ENCODE measurements around the gene GTF2H4. TPM values are rescaled to one million over a fixed set of nuclear protein-coding genes. Genes with fewer than 3 reads are reported as not detected.

GTF2H4 gene
- total RNA-seq, 1 experiment from 2014 or later: 43.9 TPM

DNA sequence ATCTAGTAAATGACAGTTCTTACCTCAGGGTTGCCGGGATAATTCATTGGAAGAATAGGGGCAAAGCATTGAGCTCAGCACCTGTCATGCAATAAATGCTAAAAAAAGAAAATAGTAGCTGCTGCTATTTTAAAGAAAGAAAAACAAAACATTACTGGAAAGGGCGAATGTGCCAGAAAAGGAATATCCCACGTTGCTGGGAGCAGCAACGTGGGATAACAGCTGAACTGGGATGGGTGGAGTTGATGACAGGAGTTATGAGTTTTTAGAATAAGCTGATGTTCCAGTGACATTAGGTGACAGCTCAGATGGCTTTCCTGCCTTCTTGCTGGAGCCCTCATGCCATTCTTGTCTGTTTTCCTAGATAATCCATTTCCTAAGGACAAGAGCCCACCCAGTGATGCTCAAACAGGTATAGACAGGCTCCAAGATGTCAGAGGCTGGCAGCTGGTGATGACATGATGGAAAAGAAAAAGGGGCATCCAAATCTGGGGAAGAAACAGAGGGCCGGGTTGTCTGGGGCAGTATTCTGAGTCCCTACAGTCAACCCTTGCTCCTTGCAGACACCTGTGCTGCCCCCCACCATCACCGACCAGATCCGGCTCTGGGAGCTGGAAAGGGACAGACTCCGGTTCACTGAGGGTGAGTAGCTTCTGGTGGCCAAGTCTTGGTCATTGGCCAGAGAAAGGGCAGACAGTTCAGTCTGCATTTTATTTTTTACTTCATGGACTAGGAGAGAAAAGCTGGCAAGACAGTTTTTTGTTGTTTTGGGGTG, 4.9 kb downstream of the GTF2H4 start:
- Histone ChIP-seq H3K4me1 (replicated peaks; ENCODE audit: insufficient read depth) (peaks cover 24% of the 10 kb centered on the region), H3F3A (ENCODE audit: insufficient read depth, low read depth) (peaks cover 19% of the 10 kb centered on the region; the same call in 1 of the 2 replicates), H3K4me3 (no peak overlapping the region), H3K79me2 (ENCODE audit: low read depth) (peaks cover 9% of the 10 kb centered on the region), H4K20me1 (ENCODE audit: insufficient read depth) (no peaks in the 10 kb centered on the region), H3K4me2 (no peak overlapping the region), H3K36me3 (ENCODE audit: low read depth) (0 out of 2 replicates have a peak, but pooled peaks cover 3% of the 10 kb centered on the region), H3K27ac (no peak overlapping the region), H2AFZ (no peak overlapping the region), H3K27me3 (ENCODE audit: insufficient read depth, low read depth) (no peaks in the 10 kb centered on the region), H3K9me2 (ENCODE audit: insufficient read depth) (no peaks in the 10 kb centered on the region), H3K9me3 (ENCODE audit: insufficient read depth, low read depth) (no peaks in the 10 kb centered on the region)
- TF ChIP-seq EZH2 (IDR thresholded peaks at IDR 0.05; ENCODE audit: low read depth): no peak
- TF ChIP-seq, protein P1, sequence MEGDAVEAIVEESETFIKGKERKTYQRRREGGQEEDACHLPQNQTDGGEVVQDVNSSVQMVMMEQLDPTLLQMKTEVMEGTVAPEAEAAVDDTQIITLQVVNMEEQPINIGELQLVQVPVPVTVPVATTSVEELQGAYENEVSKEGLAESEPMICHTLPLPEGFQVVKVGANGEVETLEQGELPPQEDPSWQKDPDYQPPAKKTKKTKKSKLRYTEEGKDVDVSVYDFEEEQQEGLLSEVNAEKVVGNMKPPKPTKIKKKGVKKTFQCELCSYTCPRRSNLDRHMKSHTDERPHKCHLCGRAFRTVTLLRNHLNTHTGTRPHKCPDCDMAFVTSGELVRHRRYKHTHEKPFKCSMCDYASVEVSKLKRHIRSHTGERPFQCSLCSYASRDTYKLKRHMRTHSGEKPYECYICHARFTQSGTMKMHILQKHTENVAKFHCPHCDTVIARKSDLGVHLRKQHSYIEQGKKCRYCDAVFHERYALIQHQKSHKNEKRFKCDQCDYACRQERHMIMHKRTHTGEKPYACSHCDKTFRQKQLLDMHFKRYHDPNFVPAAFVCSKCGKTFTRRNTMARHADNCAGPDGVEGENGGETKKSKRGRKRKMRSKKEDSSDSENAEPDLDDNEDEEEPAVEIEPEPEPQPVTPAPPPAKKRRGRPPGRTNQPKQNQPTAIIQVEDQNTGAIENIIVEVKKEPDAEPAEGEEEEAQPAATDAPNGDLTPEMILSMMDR (conservative IDR thresholded peaks at IDR 0.05): no peak
- TSS peak; percentile 36 for BruUV-seq (replicated peaks)
- POLR2A ChIA-PET (ENCODE audit: unreplicated experiment): interaction anchor here (0.6 to 0.7 kb wide), 2 partner anchors 29 to 182 kb away, joined by 3 to 21 read pairs; no protein-coding TSS in a partner anchor
- CTCF ChIA-PET: interaction anchor here (0.9 to 5.7 kb wide), 6 partner anchors 90 to 280 kb away, joined by 4 to 69 read pairs (median 8); partner anchors contain the start of gene PSORS1C1
- no peak for DNase-seq
- intact Hi-C loops (cut with micrococcal nuclease; ENCODE audit: unreplicated experiment): loop anchor here (10.0 kb wide), 1 partner anchor 452 kb away; no protein-coding TSS in a partner anchor

DNA sequence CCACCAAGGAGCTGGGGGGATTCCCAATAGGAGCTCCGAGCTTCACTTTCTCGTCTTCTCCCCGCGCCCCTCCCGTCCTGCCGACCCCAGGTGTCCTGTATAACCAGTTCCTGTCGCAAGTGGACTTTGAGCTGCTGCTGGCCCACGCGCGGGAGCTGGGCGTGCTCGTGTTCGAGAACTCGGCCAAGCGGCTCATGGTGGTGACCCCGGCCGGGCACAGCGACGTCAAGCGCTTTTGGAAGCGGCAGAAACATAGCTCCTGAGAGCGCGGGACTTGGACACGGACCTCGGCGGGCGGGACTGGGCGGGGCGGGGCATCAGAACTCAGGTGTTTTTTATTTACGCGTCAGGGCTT, 5.7 kb downstream of the GTF2H4 start:
- Histone ChIP-seq H3K4me1 (replicated peaks; ENCODE audit: insufficient read depth) (peaks cover 23% of the 10 kb centered on the region), H3K79me2 (ENCODE audit: low read depth) (peaks cover 6% of the 10 kb centered on the region), H4K20me1 (ENCODE audit: insufficient read depth) (no peaks in the 10 kb centered on the region), H3F3A (ENCODE audit: insufficient read depth, low read depth) (peaks cover 19% of the 10 kb centered on the region; the same call in 1 of the 2 replicates), H2AFZ (no peak overlapping the region), H3K36me3 (ENCODE audit: low read depth) (0 out of 2 replicates have a peak, but pooled peaks cover 3% of the 10 kb centered on the region), H3K27me3 (ENCODE audit: insufficient read depth, low read depth) (no peaks in the 10 kb centered on the region), H3K4me2 (peak overlapping the region; percentile 90), H3K4me3 (no peak overlapping the region; the same call in 1 of the 2 replicates), H3K9me3 (ENCODE audit: insufficient read depth, low read depth) (no peaks in the 10 kb centered on the region), H3K9me2 (ENCODE audit: insufficient read depth) (no peaks in the 10 kb centered on the region), H3K27ac (no peak overlapping the region)
- intact Hi-C loops (cut with micrococcal nuclease; ENCODE audit: unreplicated experiment): loop anchor here (1.0 to 10.0 kb wide), 7 partner anchors 29 to 451 kb away; partner anchors contain the start of gene DDR1
- no peak for DNase-seq
- TF ChIP-seq, protein P1 (conservative IDR thresholded peaks at IDR 0.05): no peak
- TF ChIP-seq EZH2 (IDR thresholded peaks at IDR 0.05; ENCODE audit: low read depth): no peak
- ChIA-PET POLR2A (ENCODE audit: unreplicated experiment) (interaction anchor here (0.6 to 0.7 kb wide), 6 partner anchors 9 to 901 kb away, joined by 3 to 21 read pairs (median 4); no protein-coding TSS in a partner anchor), CTCF (interaction anchor here (0.5 to 5.7 kb wide), 13 partner anchors 15 to 279 kb away, joined by 3 to 69 read pairs (median 6); partner anchors contain the start of gene PSORS1C1)
- no TSS peak for BruUV-seq (replicated peaks)

DNA sequence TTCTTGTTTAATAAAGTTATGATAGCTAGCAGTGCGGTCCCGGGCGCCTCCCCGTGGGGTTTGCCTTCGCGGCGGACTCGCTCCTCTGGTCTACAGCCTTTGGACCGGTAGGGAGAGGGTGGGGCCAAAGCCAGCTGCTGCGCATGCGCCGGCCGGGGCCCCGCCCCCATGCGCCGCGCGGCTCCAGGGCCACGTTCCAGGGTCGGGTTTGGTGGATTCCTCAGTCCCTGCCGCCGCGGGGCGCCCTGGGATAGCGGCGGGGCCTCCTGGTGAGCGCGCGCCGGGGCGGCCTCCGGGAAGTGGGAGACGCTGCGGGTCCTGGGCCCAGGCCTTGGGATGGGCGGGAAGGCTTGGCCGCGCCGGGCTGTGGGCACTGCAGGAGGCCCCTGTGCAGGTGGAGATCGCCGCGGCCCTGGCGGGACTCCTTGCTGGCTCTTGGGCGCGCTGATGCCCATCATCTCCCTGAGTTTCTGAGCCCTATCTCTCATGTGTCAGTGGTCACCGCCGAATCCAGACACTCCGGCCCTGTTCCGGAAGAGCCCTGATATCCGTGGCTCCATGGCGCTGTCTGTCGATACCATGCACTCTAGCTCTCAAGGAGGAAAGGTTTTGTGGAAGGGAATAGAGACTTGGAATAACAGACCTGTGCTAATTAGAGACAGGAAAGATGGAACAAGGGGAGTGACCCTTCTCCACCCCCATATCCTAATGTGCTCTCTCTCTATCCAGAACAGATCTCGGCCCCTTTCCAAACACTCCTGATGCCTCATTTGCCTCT, 6.3 kb downstream of the GTF2H4 start, which contains the start of gene VARS2:
VARS2 (plus strand) TSS at position 163 of the 778 bp plus-strand sequence; CDS start at position 762, 599 bp downstream.
- CTCF ChIA-PET: interaction anchor here (0.5 to 5.7 kb wide), 14 partner anchors 15 to 278 kb away, joined by 3 to 69 read pairs (median 6); partner anchors contain the start of gene PSORS1C1

More for the DNA sequence above, 6.3 kb downstream of the GTF2H4 start, which contains the start of gene VARS2:
- TSS peak; percentile 62 for BruUV-seq (replicated peaks)
- Histone ChIP-seq H3K9me2 (ENCODE audit: insufficient read depth) (no peaks in the 10 kb centered on the region), H3K9me3 (ENCODE audit: insufficient read depth, low read depth) (no peaks in the 10 kb centered on the region), H4K20me1 (ENCODE audit: insufficient read depth) (no peaks in the 10 kb centered on the region), H3K4me1 (replicated peaks; ENCODE audit: insufficient read depth) (peaks cover 17% of the 10 kb centered on the region), H3K79me2 (ENCODE audit: low read depth) (peaks cover under 1% of the 10 kb centered on the region), H3K27me3 (ENCODE audit: insufficient read depth, low read depth) (no peaks in the 10 kb centered on the region), H3K4me3 (peak within 1 kb of the TSS; percentile 84), H3F3A (ENCODE audit: insufficient read depth, low read depth) (peaks cover 19% of the 10 kb centered on the region; the same call in 1 of the 2 replicates), H2AFZ (peak within 1 kb of the TSS; percentile 98), H3K4me2 (peak within 1 kb of the TSS; percentile 90), H3K27ac (peak within 1 kb of the TSS; percentile 46), H3K36me3 (ENCODE audit: low read depth) (0 out of 2 replicates have a peak, but pooled peaks cover 3% of the 10 kb centered on the region)
- peak; percentile 78 to 99 for DNase-seq
- POLR2A ChIA-PET (ENCODE audit: unreplicated experiment): interaction anchor here (0.6 to 0.7 kb wide), 6 partner anchors 8 to 900 kb away, joined by 3 to 9 read pairs (median 3); no protein-coding TSS in a partner anchor
- TF ChIP-seq EZH2 (IDR thresholded peaks at IDR 0.05; ENCODE audit: low read depth): no peak
- TF ChIP-seq, protein P1 (conservative IDR thresholded peaks at IDR 0.05): peak; percentile 46
- intact Hi-C loops (cut with micrococcal nuclease; ENCODE audit: unreplicated experiment): loop anchor here (1.0 to 10.0 kb wide), 7 partner anchors 29 to 451 kb away; partner anchors contain the start of gene DDR1

Data from PC-9 (cell line).